ENCODE results near the gene BPIFB1.

DNA sequence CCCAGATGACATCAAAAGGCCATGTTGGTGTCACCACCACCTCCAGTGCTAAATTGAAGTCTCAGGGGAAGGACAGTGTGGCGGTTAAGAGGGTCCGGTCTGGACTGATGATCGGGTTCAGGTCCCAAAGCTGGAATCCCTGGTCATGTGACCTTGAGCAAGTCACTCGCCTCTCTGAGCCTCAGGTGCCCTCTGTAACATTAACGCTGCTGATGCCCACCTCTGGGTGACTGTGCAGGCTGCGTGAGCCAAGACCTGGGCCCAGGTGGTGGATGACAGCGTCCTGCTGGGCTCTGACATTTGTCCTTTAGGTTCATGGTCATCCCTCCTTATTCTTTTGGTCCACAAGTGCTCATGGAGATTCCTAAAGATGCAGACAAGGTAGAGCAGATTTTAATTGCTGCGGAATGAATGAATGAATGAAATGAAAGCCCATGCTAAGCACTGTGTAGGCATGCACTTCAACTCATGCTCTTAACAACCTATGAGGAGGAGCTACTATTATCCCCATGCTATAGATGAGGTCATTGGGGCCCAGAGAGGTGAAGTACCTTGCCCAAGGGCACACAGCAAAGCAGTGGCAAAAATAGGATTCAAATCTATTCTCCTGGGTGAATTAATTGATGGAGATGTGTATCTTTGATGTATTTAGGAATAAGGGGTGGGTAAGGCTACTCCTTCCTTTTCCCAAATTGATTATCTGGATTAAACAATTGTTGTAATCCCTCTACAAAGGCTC is 649 bp upstream of the BPIFB1 start:
- no peak for TF ChIP-seq POLR2A (IDR thresholded peaks at IDR 0.05)
- TF ChIP-seq, protein P1, sequence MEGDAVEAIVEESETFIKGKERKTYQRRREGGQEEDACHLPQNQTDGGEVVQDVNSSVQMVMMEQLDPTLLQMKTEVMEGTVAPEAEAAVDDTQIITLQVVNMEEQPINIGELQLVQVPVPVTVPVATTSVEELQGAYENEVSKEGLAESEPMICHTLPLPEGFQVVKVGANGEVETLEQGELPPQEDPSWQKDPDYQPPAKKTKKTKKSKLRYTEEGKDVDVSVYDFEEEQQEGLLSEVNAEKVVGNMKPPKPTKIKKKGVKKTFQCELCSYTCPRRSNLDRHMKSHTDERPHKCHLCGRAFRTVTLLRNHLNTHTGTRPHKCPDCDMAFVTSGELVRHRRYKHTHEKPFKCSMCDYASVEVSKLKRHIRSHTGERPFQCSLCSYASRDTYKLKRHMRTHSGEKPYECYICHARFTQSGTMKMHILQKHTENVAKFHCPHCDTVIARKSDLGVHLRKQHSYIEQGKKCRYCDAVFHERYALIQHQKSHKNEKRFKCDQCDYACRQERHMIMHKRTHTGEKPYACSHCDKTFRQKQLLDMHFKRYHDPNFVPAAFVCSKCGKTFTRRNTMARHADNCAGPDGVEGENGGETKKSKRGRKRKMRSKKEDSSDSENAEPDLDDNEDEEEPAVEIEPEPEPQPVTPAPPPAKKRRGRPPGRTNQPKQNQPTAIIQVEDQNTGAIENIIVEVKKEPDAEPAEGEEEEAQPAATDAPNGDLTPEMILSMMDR (IDR thresholded peaks at IDR 0.05), result no peak
